Suprapubic skin (tissue), 4 donors: ENCODE measurements around the gene CACNB4.

ENCODE experiments used
- EP300 ChIP-seq: sonication (generic); formaldehyde crosslinking; IDR thresholded peaks from one replicate; pipeline ENCODE4 v1.6.1; 2017; ENCODE audit warnings: antibody characterized with exemption
- POLR2AphosphoS5 ChIP-seq, 3 donors: sonication (generic); formaldehyde crosslinking; IDR thresholded peaks; one replicate each; pipeline ENCODE4 v1.6.1; 2017; ENCODE audit warnings: antibody characterized with exemption in 3 of 3

GRCh38 chr2:151965884-151966283, 133.0 kb downstream of the CACNB4 start:
- TF ChIP-seq EP300 (no peak), POLR2AphosphoS5 (IDR thresholded peaks at IDR 0.05) (no peak)
